H1 (cell line): ENCODE data around the gene ADSS1.
"Not testable (repeated sequence)": the region's sequence is repeated elsewhere in the genome, so short reads cannot be mapped to it uniquely, and the experiment has no call there.

Experiments used
- CTCF ChIP-seq, 3 experiments: IDR thresholded peaks; 1 replicate in 2 of 3; 2 replicates in 1 of 3; pipeline versions ENCODE4 v1.5.1 to v1.6.1; 2011; ENCODE audit warnings: low read length in 3 of 3, mild to moderate bottlenecking in 3 of 3, inconsistent platforms in 2 of 3, low read depth in 1 of 3, moderate library complexity in 1 of 3; ENCODE audit not compliant: insufficient read depth in 1 of 3; ENCODE audit errors: control extremely low read depth in 1 of 3
- GABPA ChIP-seq: IDR thresholded peaks from 2 replicates; pipeline ENCODE4 v1.6.1; 2011; ENCODE audit warnings: mild to moderate bottlenecking, low read length, moderate library complexity, borderline replicate concordance; ENCODE audit not compliant: insufficient read depth
- HDAC6 ChIP-seq: IDR thresholded peaks from one replicate; pipeline ENCODE4 v1.7.1; 2012; ENCODE audit warnings: low read depth, mild to moderate bottlenecking, inconsistent platforms, low read length, moderate library complexity
- JUND ChIP-seq: IDR thresholded peaks from 2 replicates; pipeline ENCODE4 v1.6.1; 2011; ENCODE audit warnings: mild to moderate bottlenecking, improper control_type of control experiment, low read length
- POLR2A ChIP-seq, 2 experiments: IDR thresholded peaks; 1 replicate in 1 of 2; 2 replicates in 1 of 2; pipeline ENCODE4 v1.6.1; 2011; ENCODE audit warnings: low read depth in 2 of 2, low read length in 2 of 2, mild to moderate bottlenecking in 2 of 2; ENCODE audit errors: control extremely low read depth in 1 of 2
- RAD21 ChIP-seq, 2 experiments: IDR thresholded peaks in 1 of 2; conservative IDR thresholded peaks in 1 of 2; 2 replicates each; pipeline ENCODE4 v1.6.1; 2011; ENCODE audit warnings: low read depth in 2 of 2, low read length in 2 of 2, improper control_type of control experiment in 1 of 2, inconsistent platforms in 1 of 2, mild to moderate bottlenecking in 1 of 2, moderate library complexity in 1 of 2
- RFX5 ChIP-seq: IDR thresholded peaks from 2 replicates; pipeline ENCODE4 v1.6.1; 2011; ENCODE audit warnings: low read depth, low read length, improper control_type of control experiment, borderline replicate concordance
- RNF2 ChIP-seq: fragments of 200-900, 300-1000 bp; sonication (generic); IDR thresholded peaks from 2 replicates; pipeline ENCODE4 v1.7.1; 2016; ENCODE audit warnings: borderline replicate concordance, low read depth, mild to moderate bottlenecking, antibody characterized with exemption, low read length; ENCODE audit not compliant: poor library complexity, severe bottlenecking; ENCODE audit errors: missing control alignments
- TAF1 ChIP-seq: IDR thresholded peaks from 2 replicates; pipeline ENCODE4 v1.6.1; 2011; ENCODE audit warnings: mild to moderate bottlenecking, low read depth, low read length
- USF2 ChIP-seq: IDR thresholded peaks from 2 replicates; pipeline ENCODE4 v1.6.1; 2011; ENCODE audit warnings: low read length, improper control_type of control experiment

GRCh38 chr14:104729176-104729834 is 5.3 kb downstream of the ADSS1 start:
- not testable (repeated sequence) for TF ChIP-seq RFX5; CTCF (IDR thresholded peaks at IDR 0.05; ENCODE audit: control extremely low read depth in 1 of 3, insufficient read depth in 1 of 3, low read depth in 1 of 3, low read length in 3 of 3); JUND; GABPA; USF2; POLR2A (IDR thresholded peaks at IDR 0.05; ENCODE audit: control extremely low read depth in 1 of 2, low read depth in 2 of 2, low read length in 2 of 2); HDAC6; TAF1; RAD21 (IDR thresholded peaks at IDR 0.05 in 1 of 2, conservative IDR thresholded peaks at IDR 0.05 in 1 of 2; ENCODE audit: low read depth in 2 of 2, low read length in 2 of 2); RNF2
